Heart left ventricle (tissue), 16 donors: Measurements from ENCODE around the gene BTBD2. TPM values are rescaled to one million over a fixed set of nuclear protein-coding genes. Genes with fewer than 3 reads are reported as not detected.

Source experiments
- ATAC-seq, 4 donors: fragments of 200-7000 bp; cut with Tn5 transposase; one replicate each; pipeline ENCODE4 v1.9.1; 2020 to 2022; ENCODE audit warnings: moderate library complexity in 4 of 4, mild to moderate bottlenecking in 3 of 4, moderate number of reproducible peaks in 1 of 4
- DNase-seq, 5 donors: peaks; one replicate each; pipeline ENCODE4 v3.0.0-alpha.2; 2020
- H3K27ac ChIP-seq, 12 donors: fragments of 200-600 bp; sonication (generic) in 4 of 12; one replicate each; pipeline versions ENCODE4 v1.5.0 to v1.8.0; 2016 to 2022; ENCODE audit warnings: mild to moderate bottlenecking in 2 of 12
- H3K27me3 ChIP-seq, 9 donors: fragments of 200-600 bp; sonication (generic) in 2 of 9; one replicate each; pipeline versions ENCODE4 v1.5.1 to v1.8.0; 2016 to 2022; ENCODE audit warnings: mild to moderate bottlenecking in 3 of 9
- H3K36me3 ChIP-seq, 9 donors: fragments of 200-600 bp; sonication (generic) in 2 of 9; one replicate each; pipeline versions ENCODE4 v1.5.0 to v1.8.0; 2018 to 2022; ENCODE audit warnings: mild to moderate bottlenecking in 2 of 9
- H3K4me1 ChIP-seq, 12 donors: fragments of 200-600 bp; sonication (generic) in 4 of 12; one replicate each; pipeline versions ENCODE4 v1.5.0 to v1.8.0; 2016 to 2022; ENCODE audit warnings: mild to moderate bottlenecking in 3 of 12
- H3K4me3 ChIP-seq, 12 donors: fragments of 200-600 bp; sonication (generic) in 4 of 12; one replicate each; pipeline versions ENCODE4 v1.5.0 to v1.8.0; 2017 to 2022; ENCODE audit warnings: mild to moderate bottlenecking in 9 of 12, moderate library complexity in 4 of 12
- H3K9me3 ChIP-seq, 12 donors: fragments of 200-600 bp; sonication (generic) in 4 of 12; one replicate each; pipeline versions ENCODE4 v1.5.0 to v1.8.0; 2016 to 2022; ENCODE audit warnings: mild to moderate bottlenecking in 1 of 12
- CTCF ChIP-seq, 12 donors: fragments of 200-600 bp; sonication (generic) in 4 of 12; IDR thresholded peaks; one replicate each; pipeline versions ENCODE4 v1.5.0 to v1.8.0; 2018 to 2022; ENCODE audit warnings: antibody characterized with exemption in 12 of 12, mild to moderate bottlenecking in 5 of 12
- POLR2A ChIP-seq, 2 donors: fragments of 450-650 bp; IDR thresholded peaks; one replicate each; pipeline ENCODE4 v1.6.1; 2017; ENCODE audit warnings: antibody characterized with exemption in 2 of 2, mild to moderate bottlenecking in 2 of 2, moderate library complexity in 2 of 2
- WGBS, 4 donors: extraction: QIAGEN DNeasy Blood & Tissue Kit in 2 of 4; methylation state at CpG; one replicate each; pipeline versions ENCODE4 v1.1.5 to v1.1.7; 2013 to 2018; 5-methylcytosine and 5-hydroxymethylcytosine counted together
- intact Hi-C, 10 donors: fragments of 100-400 bp; cut with DNase I; formaldehyde crosslinking; loops; one replicate each; pipeline versions ENCODE4 v1.11.1 to v1.14.2; 2022
- polyA plus RNA-seq, 2 donors: library from polyadenylated mRNA; stranded (reverse); fragments of 200-250 nt; gene quantifications; one replicate each; pipeline ENCODE4 v1.2.3, GENCODE V29; 2013
- total RNA-seq, 9 donors: library from RNA; depleted of rRNA in 2 of 9; stranded (reverse); fragments of >200 nt in 2 of 9; fragmentation: NEBNext Ultra II Directional in 3 of 9; extraction: Animal tissue kit (Norgen Biotek cat#: 25700) in 3 of 9; gene quantifications; one replicate each; pipeline versions ENCODE4 v1.1.0 to v1.2.4, GENCODE V29; 2016 to 2023
- donor health status: ischemic (EF 13 %, LVEDD 7.1; RV severe dilation, severe dysfunction).
- donor health status: healthy with polysubstance abuse.
- donor health status: DM: no; HTN: yes; CAD: no.
- donor health status: DM: no; HTN: no; CAD: no.
- donor health status: ischemic (EF 25% LVEDD 6.9; RV normal size, moderate dysfunction).
- donor health status: ischemic (EF 25% LVEDD 5.7; RV mildly dilated, moderate dysfunction).
- donor health status: healthy.
- donor health status: DM: yes; HTN: yes; CAD: no.
- donor health status: ischemic (EF 35%, LVEDD 5.7; RV mildly dilated, moderate dysfunction).
- donor health status: nonischemic (EF 11% LVEDD 7.7; RV severe dilation, severe dysfunction).
- donor health status: DM: yes; HTN: yes; CAD: no.
- donor health status: PGD.
- donor health status: ischemic (EF 29% LVEDD 5.4; RV normal size, mild dysfunction).
- donor health status: nonischemic (EF 23%, LVEDD 6.1; RV moderate dilation, normal function).

BTBD2 gene
- total and polyA plus RNA-seq, 11 donors: 39.4 to 81.8 (median 51.8) TPM

GRCh38 chr19:2021453-2022140 is 6.1 kb upstream of the BTBD2 start:
- no peak for ATAC-seq
- 78 to 90% (median 80%) methylated on average over 4 of the region's 4 CpGs for WGBS, 4 donors
- H3K27ac ChIP-seq: no peak overlapping the region

GRCh38 chr19:2018752-2019151 is 3.2 kb upstream of the BTBD2 start:
- DNase-seq: peak in 1 of 5 donors; percentile 24
- no peaks in the 10 kb centered on the region for H3K36me3 ChIP-seq
- no peak overlapping the region for H3K27ac ChIP-seq
- 90 to 95% (median 93%) methylated on average over 13 of the region's 13 CpGs for WGBS, 4 donors
- intact Hi-C loops: loop anchor here in 7 of 10 donors (1.0 to 5.0 kb wide), 4 partner anchors 50 to 309 kb away; partner anchors contain the start of genes LSM7 (in 1 of the 7) and SPPL2B (in 1 of the 7)
- H3K4me3 ChIP-seq: no peak overlapping the region
- peaks cover 0 to 23% (median 9%) of the 10 kb centered on the region in 12 donors for H3K4me1 ChIP-seq
- ATAC-seq: no peak
- no peaks in the 10 kb centered on the region for H3K27me3 ChIP-seq
- H3K9me3 ChIP-seq: no peaks in the 10 kb centered on the region
- TF ChIP-seq POLR2A (IDR thresholded peaks at IDR 0.05): no peak
- no peak for TF ChIP-seq CTCF (IDR thresholded peaks at IDR 0.05)

More at GRCh38 chr19:2021453-2022140, 6.1 kb upstream of the BTBD2 start:
- Histone ChIP-seq H3K27me3 (no peaks in the 10 kb centered on the region), H3K9me3 (peaks cover 0 to 7% (median 0%) of the 10 kb centered on the region in 12 donors), H3K36me3 (no peaks in the 10 kb centered on the region), H3K4me3 (no peak overlapping the region), H3K4me1 (peaks cover 0 to 11% (median 3%) of the 10 kb centered on the region in 12 donors)
- no peak for DNase-seq
- intact Hi-C loops: loop anchor here in 3 of 10 donors (1.0 to 2.0 kb wide), 3 partner anchors 48 to 51 kb away; no protein-coding TSS in a partner anchor
- no peak for TF ChIP-seq POLR2A (IDR thresholded peaks at IDR 0.05)
- no peak for TF ChIP-seq CTCF (IDR thresholded peaks at IDR 0.05)

- Histone ChIP-seq H3K9me3 (no peaks in the 10 kb centered on the region), H3K36me3 (peaks cover 0 to 3% (median 0%) of the 10 kb centered on the region in 9 donors), H3K4me1 (peaks cover 0 to 32% (median 9%) of the 10 kb centered on the region in 12 donors), H3K4me3 (peak overlapping the region in 10 of 12 donors; percentile 24 to 86 (median 43)), H3K27me3 (no peaks in the 10 kb centered on the region), H3K27ac (peak overlapping the region in 9 of 12 donors; percentile 8 to 84 (median 54))
- TF ChIP-seq POLR2A (IDR thresholded peaks at IDR 0.05): no peak
- no peak for TF ChIP-seq CTCF (IDR thresholded peaks at IDR 0.05)
- DNase-seq (peak in 4 of 5 donors; percentile 85 to 89 (median 86)), ATAC-seq (peak; percentile 70 to 89 (median 88))
- intact Hi-C loops: loop anchor here in 2 of 10 donors (5.0 kb wide), 2 partner anchors 84 to 311 kb away; partner anchors contain the start of genes LSM7 (in 1 of the 2) and SPPL2B (in 1 of the 2)
- WGBS, 4 donors: 65 to 72% (median 68%) methylated on average over 22 to 23 of the region's 23 CpGs
Measured at GRCh38 chr19:2016041-2016807, 710 bp upstream of the BTBD2 start.
